HG02870 (cell line): Measurements from ENCODE around the gene OR5AC2.

ENCODE experiments used
- ATAC-seq: cut with Tn5 transposase; IDR thresholded peaks from one replicate; pipeline ENCODE4 v1.9.1; 2021; ENCODE audit warnings: mild to moderate bottlenecking, moderate library complexity; ENCODE audit not compliant: unreplicated experiment

Gene OR5AC2, protein sequence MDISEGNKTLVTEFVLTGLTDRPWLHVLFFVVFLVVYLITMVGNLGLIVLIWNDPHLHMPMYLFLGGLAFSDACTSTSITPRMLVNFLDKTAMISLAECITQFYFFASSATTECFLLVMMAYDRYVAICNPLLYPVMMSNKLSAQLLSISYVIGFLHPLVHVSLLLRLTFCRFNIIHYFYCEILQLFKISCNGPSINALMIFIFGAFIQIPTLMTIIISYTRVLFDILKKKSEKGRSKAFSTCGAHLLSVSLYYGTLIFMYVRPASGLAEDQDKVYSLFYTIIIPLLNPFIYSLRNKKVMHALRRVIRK

DNA sequence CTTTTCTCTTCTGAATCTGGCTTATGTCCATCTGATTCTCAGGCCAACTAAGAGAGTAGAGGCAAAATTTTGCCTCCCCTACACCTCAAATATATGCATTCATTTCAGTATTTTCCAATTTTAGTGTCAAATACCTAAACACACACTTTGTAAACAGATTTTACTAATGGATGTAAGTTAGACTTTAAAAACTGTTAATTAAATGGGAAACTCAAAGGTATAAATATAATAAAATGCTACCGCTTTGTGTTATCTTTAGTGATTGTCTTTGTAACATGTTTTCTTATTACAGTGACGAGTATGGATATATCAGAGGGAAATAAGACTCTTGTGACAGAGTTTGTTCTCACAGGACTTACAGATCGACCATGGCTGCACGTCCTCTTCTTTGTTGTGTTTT, at the start of gene OR5AC2:
Gene OR5AC2, plus strand, starts transcription at position 301 of the 400 bp plus-strand sequence. Its CDS starts 0 bp downstream, at position 301.
- no peak for ATAC-seq

DNA sequence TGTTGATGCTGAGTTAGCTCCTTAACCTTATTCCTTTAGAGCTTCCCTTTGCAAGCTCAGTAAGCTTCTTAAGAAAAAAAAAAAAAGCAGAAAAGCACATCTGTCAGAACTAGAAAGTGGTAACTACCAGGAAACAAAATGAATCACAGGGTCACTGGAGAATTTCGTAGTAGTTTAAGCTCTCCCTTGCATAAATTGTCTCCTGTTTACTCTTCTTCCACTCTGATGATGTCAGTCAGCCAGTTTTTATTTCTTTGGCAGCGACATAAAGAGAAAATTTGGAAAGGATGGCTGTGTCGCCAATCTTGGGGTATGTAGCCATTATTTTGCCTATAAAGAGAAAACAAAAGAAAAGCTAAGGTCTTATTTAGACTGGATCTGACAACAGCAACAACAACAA, 48.7 kb upstream of the OR5AC2 start:
- no peak for ATAC-seq

DNA sequence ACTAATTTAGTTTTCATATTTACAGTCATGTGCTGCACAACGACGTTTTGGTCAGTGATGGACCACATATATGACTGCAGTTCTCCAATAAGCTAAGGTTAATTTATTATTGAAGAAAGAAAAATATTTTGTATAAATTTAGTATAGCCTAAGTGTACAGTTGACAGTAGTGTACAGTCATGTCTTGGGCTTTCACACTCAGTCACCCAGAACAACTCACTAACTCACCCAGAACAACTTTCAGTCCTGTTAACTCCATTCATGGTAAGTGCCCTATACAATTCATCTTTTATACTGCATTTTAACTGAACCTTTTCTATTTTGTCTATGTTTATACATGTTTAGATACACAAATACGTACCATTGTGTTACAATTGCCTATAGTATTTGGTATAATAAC, 48.1 kb upstream of the OR5AC2 start:
- ATAC-seq: peak; percentile 29

DNA sequence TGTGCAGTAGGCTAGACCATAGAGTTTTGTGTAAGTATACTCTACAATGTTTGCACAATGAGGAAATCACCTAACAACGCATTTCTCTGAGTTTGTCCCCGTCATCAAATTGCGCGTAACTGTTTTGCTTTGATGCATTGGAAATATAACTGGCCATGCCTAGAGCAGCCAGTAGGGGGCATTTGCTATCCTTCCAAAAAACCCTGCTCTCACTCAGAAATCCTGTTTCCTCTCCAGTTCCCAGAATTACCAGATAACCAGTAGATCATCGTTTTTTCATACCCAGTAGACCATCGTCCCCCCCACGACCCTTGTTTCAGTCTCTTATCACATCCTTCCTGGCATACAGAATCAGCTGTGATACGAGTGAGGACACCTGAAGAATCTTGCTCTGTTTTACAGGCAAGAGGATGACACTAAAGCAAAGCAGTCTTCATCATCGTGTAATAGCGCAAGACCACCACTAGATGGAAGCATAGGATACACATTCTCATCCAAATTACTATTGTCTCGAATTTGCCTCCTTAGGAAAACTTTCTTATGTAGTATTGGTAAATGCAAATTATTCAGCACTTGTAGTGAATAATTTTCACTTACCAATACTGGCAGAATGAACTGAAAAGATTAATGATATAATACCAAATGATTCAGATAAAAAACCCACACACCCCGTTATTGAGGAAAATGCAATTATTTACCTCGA, 47.5 kb upstream of the OR5AC2 start:
- peak; percentile 91 for ATAC-seq

DNA sequence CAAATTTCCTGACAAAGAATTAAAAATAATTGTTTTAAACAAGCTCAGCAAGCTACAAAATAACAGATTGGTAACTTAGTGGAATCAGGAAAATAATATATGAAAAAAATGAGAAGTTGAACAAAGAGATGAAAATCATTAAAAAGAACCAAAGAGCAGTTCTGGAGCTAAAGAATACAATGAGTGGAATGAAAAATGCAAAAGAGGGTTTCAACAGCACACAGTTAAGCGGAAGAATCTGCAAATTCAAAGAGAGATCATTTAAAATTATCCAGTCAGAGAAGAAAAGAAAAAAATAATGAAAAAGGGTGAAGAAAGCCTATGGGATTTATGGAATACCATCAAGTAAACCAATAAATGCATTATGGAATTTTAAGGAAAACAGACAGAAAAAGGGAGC, 45.6 kb upstream of the OR5AC2 start:
- no peak for ATAC-seq

DNA sequence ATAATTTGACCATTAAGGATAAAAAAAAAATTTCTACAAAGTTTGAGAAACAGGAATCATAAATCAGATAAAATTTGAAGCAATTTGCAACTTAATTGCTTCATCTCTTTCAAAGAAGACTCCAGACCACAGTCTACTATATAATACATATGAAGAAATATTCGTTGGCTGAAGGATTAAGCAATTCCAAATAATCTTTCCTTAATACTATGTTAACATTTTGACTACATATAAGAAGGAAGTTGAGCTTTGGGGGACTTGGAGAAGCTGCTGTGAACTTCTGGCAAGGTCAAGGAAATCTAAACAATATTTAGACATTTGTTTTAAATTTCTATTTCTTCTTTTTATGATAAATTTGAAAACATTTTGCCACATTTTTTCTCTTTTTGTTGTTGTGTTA, 38.4 kb upstream of the OR5AC2 start:
- ATAC-seq: no peak

DNA sequence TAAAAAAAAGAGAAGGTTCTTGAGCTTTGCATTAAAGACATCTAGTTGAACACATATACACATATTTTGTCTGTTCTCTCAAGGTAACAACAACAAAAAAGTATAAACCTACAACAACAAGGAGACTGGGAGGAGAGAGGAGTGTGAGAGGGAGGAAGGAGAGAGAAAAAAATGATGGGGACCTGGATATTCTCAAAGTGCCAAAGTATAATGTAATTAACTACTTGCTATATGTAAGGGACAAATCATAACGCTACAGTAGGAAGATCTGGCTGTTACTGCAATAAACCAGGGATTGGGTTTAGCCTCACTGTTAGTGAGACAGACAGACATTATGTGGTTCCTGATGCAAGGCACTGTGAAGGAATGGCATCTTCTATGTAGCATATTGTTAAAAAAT, 37.7 kb upstream of the OR5AC2 start:
- no peak for ATAC-seq

DNA sequence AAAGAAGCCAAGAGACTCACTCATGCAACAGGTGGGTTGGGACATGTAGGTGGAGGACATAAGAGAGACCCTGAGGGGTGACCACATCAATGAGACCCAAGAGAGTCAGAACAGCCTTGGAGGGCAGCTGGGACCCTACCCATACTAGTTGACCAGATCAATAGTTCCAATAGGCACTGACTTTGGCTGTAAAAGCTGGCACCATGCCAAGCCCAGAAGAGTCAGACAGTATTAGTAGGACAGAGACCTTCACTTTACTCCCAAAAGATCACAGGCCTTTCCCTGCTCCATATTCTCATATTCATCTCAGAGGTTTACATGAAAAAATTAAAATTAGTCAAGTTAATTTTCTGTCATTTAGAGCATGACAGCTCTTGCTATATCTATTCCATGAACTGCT, 30.9 kb upstream of the OR5AC2 start:
- ATAC-seq: no peak

DNA sequence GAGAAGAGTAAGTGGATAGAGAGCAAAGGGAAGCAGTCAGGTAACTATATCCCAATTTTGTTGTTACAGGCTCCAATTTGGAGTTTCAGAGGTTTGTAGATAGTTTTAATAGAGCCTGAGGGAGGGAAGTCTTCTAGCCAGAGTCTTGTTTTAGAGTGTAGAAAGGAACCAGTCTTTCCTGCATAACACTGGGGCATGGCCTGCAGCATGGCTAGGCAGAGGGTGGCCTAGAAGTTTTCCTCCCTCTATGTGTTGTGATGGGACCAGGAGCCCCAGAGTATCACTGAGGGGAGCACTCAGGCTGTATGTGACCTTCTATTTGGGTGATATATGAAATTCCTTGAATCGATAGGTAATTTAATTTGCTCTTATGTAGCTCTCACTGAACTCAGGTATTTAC, 29.3 kb upstream of the OR5AC2 start:
- no peak for ATAC-seq

DNA sequence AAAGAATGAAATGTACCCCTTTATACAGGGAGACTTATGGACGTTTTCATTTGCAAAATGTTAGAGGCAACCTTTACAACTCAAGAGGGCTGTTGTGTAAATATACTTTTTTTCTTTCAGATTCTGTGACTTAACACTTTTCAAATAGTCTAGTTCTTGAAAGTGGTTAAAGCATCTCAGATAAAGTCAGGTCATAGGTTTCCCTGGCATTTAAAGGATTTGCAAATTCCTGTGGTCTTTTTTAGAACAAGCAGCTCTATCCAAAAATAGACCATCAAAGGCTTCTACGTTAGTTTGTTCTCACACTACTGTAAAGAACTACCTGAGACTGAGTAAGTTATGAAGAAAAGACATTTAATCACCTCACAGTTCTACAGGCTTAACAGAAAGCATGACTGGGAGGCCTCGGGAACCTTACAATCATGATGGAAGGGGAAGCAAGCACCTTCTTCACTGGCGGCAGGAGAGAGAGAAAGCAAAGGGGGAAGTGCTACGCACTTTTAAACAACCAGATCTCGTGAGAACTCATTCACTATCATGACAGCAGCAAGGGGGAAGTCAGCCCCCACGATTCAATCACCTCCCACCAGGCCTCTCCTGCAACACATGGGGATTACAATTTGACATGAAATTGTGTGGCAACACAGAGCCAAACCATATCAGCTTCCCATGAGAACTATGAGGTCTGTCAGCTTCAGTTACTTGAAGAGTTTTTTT, 28.6 kb upstream of the OR5AC2 start:
- no peak for ATAC-seq

DNA sequence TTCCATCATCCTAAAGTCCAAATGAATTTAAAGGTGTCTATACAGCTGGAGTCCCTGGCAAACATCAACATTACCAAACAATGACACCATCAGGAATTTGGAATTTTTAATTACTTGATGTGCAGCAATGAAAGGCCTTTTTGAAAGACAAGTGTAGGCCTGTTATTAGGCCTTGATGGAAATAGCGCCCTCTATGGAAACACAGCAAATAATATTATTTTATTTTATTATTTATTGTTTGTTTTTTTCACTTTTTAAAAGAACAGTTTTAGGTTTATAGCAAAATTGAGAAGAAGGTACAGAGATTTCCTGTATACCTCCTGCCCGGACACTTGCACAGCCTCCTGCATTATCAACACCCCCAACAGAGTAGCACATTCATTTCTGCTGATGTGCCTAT, 18.1 kb upstream of the OR5AC2 start:
- no peak for ATAC-seq

DNA sequence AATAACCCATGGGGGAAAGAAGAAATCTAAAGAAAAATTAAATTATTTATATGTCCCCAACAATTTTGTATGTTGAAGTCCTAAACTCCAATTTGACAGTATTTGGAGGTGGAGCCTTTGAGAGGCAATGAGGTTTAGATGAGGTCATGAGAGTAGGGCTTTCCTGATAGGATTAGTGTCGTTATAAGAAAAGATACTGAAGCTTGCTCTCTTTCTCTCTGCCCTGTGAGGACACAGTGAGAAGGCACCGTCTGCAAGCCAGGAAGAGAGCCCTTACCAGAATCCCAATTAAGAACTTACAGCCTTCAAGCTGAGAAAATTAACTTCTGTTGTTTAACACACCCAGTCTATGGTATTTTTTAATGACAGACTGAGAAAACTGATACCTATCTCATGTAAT, 16.1 kb upstream of the OR5AC2 start:
- ATAC-seq: no peak

DNA sequence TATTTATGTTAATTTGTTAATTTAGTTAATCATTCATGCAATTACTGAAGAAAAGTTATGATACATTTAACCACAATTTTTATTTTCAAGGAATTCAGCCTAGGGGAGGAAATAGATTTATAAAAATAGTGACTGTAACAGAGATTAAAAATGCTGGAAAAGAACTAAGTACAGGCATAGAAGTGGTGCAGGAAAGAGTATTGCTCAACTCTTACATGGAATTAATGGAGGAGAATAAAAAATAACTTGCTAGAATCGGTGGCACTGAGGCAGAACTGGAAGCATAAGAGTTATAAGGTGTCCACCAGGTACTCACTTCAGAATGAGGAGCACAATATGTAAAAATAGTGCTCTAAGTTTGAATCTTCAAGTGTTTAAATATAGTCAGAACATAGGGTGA, 13.5 kb upstream of the OR5AC2 start:
- no peak for ATAC-seq

DNA sequence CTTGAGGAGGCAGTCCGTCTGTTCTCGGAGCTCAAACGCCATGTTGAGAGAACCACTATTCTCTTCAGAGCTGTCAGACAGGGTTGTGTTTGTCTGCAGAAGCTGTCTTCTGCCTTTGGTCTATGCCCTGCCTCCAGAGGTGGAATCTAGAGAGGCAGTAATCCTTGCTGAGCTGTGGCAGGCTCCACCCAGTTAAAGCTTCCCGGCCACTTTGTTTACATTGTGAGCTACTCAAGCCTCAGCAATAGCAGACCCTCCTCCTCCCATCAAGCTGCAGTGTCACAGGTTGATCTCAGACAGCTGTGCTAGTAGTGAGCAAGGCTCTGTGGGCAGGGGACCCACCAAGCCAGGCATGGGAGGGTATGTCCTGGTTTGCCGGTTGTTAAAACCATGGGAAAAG, 8.9 kb downstream of the OR5AC2 start:
- no peak for ATAC-seq

DNA sequence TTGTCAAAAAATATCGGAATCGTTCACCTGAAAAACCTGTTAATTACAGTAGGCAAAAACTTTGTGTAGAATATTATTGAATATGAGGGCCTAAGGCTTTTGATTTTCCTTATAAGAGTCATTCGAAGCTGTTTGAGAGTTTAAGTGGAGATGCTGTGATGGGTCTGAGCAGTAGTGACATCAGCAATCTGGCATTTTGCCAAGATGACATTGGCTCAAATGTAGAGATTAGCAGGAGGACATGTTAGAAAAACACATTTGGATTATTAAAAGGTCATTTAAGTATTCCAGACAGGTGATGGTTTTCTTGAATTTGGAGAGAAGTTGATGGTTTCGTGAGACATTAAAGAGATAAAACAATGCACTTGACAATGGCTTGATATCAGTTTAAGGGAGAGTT, 12.9 kb downstream of the OR5AC2 start:
- no peak for ATAC-seq

DNA sequence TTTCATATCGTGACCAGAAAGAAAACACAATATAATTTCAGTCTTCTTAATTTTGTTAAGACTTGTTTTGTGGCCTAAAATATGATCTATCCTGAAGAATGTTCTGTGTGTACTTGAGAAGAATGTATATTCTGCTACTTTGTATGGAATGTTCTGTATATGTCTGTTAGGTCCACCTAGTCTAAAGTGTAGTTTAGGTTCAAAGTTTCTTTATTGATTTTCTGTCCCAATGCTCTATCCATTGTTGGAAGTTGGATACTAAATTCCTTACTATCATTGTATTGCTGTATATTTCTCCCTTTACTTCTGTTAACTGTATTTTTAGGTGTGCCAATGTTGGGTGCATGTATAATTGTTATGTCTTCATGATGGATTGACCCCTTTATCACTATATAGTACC, 21.2 kb downstream of the OR5AC2 start:
- ATAC-seq: no peak

DNA sequence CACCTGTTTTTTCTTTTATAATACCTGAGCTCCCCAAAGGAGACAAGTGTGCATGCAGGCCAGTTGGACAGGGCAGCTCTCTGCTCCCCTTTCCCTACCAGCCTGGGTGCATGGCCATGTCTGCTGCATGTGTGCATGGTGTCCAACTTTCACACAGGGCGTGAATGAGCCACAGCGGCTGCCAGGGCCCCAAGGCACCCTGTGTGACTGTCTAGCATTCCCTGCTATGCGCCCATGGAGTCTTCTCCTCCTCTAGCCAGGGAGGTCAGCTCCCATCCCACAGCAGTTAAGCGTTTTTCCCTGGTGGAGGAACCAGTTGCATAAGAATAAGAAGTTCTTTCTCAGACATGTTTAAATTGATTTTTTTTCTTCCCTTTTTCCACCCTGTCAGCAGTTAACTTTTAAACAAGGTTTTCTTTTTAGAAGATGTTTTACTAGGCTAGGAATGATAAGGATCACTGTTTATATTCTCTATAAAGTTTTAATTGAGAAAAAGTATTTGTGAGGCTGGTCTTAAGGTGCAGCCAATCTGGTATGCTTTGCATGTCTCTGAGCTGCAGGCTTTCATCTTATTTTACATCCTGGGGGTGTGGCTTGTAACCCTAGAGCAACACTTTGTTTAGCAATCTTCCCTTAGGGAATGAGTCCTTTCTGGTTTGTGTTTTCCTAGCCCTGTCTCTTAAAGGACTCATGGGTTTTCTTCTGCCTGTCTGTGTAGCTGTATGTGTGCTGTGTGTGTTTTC, 23.0 kb downstream of the OR5AC2 start:
- no peak for ATAC-seq

DNA sequence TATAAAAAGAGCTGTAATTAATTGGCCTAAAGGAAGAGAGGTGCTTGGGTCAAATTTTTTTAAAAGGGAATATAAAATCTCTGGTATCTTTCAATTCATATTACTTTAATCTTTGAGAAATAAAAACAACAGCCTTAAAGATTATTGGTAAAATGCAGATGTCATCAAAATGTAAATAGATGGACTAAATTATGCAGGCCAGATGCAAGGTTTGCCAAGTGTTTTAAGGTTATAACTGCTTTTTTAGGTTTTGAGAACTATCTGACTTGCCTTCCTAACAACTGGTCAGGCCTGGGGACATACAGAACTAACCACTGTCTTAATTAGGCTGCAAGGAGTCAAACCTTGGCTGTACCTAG, 23.6 kb downstream of the OR5AC2 start:
- ATAC-seq: no peak

DNA sequence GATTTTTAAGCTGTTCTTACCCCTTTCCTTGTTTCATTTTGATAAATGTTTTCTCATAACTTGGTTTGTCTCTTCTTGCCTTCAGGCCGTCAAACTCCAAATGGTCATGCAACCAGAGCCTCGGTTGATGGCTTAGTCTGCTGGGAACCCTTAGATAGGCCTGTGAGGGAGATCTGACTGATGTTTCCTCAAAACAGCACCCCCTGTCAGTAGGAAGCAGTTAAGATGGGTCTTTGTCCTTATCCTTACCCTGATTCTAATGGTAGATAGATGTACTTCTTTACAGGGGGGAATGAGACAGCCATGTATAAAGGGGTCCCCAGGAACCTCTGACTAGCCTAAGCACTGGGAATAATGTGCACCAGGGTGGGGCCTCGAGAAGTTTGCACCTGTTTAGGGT, 27.3 kb downstream of the OR5AC2 start:
- no peak for ATAC-seq

DNA sequence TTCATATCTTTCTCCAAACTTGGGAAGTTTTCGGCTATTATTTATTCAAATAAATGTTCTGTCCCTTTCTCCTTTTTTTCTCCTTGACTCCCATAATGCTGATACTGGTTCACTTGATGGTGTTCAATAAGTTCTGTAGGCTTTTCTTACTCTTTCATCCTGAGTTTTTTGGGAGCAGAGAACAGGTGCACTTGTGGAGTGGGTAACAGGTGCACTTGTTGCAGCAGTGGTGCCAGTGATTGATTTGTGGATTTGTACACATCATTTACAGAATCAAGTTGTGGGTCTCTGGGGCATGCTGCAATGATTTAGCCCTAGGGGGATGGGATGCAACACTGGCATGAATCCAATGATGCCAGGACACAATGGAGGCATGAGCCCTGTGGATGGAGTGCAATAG, 28.7 kb downstream of the OR5AC2 start:
- no peak for ATAC-seq

DNA sequence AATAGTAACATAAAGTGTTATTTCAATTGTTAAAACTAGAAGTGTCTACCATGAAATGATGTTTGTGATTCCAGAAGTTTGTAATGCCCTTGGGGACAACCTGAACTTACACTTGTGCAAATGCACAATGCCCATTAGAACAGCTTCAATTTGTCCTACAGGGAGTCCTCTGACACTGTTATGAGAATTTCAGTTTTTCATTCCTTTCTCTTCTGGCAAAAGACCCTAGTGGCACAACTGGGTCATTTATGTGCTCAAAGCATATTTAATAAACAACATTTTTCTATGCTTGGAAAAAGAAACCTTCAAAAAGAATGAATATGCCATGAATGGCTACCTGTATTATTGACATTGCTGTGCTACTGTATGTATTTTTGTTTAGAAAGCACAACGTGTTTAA, 43.4 kb downstream of the OR5AC2 start, which contains the start of gene OR5H1:
Gene OR5H1, plus strand, starts transcription at position 301 of the 400 bp plus-strand sequence. CDS start 1,977 bp downstream, outside the sequence.
- no peak for ATAC-seq
